Right lobe of liver (tissue), 6 donors: ENCODE data around the gene LMBRD1. TPM values are rescaled to one million over a fixed set of nuclear protein-coding genes. Genes with fewer than 3 reads are reported as not detected.
A peak's percentile ranks its signal among the peaks of the same experiment; 100 is the strongest.

Experiments
- ATAC-seq, 4 donors: fragments of 200-7000 bp; cut with Tn5 transposase; one replicate each; pipeline ENCODE4 v1.9.1; 2020; ENCODE audit warnings: mild to moderate bottlenecking in 4 of 4, moderate library complexity in 4 of 4
- DNase-seq, 3 donors: peaks; one replicate each; pipeline ENCODE4 v3.0.0-alpha.2; 2020
- H3K27ac ChIP-seq, 3 donors: fragments of 200-600 bp; one replicate each; pipeline ENCODE4 v1.8.0; 2022
- H3K27me3 ChIP-seq, 2 donors: fragments of 200-600 bp; one replicate each; pipeline ENCODE4 v1.8.0; 2022
- H3K36me3 ChIP-seq, 4 donors: fragments of 200-600 bp; sonication (generic) in 1 of 4; one replicate each; pipeline versions ENCODE4 v1.5.1 to v1.8.0; 2017 to 2022; ENCODE audit warnings: control low read depth in 1 of 4
- H3K4me1 ChIP-seq, 4 donors: fragments of 200-600 bp; sonication (generic) in 1 of 4; one replicate each; pipeline versions ENCODE4 v1.5.1 to v1.8.0; 2017 to 2022; ENCODE audit warnings: control low read depth in 1 of 4
- H3K4me3 ChIP-seq, 3 donors: fragments of 200-600 bp; one replicate each; pipeline ENCODE4 v1.8.0; 2022
- H3K9me3 ChIP-seq, 4 donors: fragments of 200-600 bp; sonication (generic) in 1 of 4; one replicate each; pipeline versions ENCODE4 v1.5.1 to v1.8.0; 2017 to 2022; ENCODE audit warnings: control low read depth in 1 of 4
- POLR2A ChIP-seq: fragments of 450-650 bp; IDR thresholded peaks from one replicate; pipeline ENCODE4 v1.6.1; 2017; ENCODE audit warnings: antibody characterized with exemption, mild to moderate bottlenecking
- WGBS: methylation state at CpG from one replicate; pipeline ENCODE4 v1.1.6; 2018; ENCODE audit warnings: low coverage, low lambda C conversion rate; ENCODE audit not compliant: insufficient coverage; ENCODE audit errors: missing lambda C conversion rate; 5-methylcytosine and 5-hydroxymethylcytosine counted together
- intact Hi-C, 2 donors: fragments of 100-400 bp; cut with DNase I; formaldehyde crosslinking; loops; one replicate each; pipeline versions ENCODE4 v1.11.2 to v1.14.1; 2022
- total RNA-seq, 6 experiments: library from RNA; depleted of rRNA in 2 of 6; stranded (reverse); fragments of >200 nt in 2 of 6; fragmentation: NEBNext Ultra II Directional in 3 of 6; extraction: Animal tissue kit (Norgen Biotek cat#: 25700) in 3 of 6; gene quantifications; one replicate each; pipeline versions ENCODE4 v1.1.0 to v1.2.4, GENCODE V29; 2016 to 2023
- TF ChIP-seq, protein P1 (sequence below), 4 donors: fragments of 200-600 bp in 3 of 4; fragments of 450-650 bp in 1 of 4; IDR thresholded peaks; one replicate each; pipeline versions ENCODE4 v1.5.1 to v1.8.0; 2016 to 2022; ENCODE audit warnings: antibody characterized with exemption in 4 of 4, mild to moderate bottlenecking in 2 of 4
- donor health status: DM: no; HTN: yes; CAD: no.
- donor health status: DM: no; HTN: no; CAD: no.
- donor health status: DM: no; HTN: no; CAD: no.
- donor health status: DM: no; HTN: yes; CAD: no.
- donor health status: DM: no; HTN: yes; CAD: no.

The LMBRD1 gene
- total RNA-seq, 6 experiments from 2014 or later = 37.9 to 57.7 (median 50.2) TPM

DNA sequence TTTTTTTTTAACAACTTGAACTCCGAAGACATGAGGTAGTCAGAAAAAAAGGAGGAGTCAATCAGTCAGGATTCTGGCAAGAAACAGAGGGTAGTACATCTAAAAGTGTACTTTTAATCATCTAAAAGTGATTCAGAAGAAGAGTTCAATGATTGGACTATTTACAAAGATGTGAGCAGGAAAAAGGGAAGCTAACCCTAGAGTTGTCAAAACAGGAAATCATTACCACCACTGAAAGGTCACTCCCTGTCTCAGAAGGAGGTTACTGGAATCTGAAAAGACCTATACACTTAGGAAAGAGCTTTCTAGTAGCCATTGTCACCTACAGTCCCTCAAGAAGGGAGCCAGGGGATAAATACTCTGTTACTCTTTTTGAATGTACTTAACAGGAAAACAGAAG lies 16.7 kb upstream of the LMBRD1 start:
- WGBS = 25% methylated on average over 1 of the region's 1 CpG
- ATAC-seq = peak; percentile 11 to 71 (median 63)
- H3K27ac ChIP-seq = no peak overlapping the region
- no peaks in the 10 kb centered on the region for H3K9me3 ChIP-seq
- no peak for TF ChIP-seq POLR2A
- TF ChIP-seq, protein P1, sequence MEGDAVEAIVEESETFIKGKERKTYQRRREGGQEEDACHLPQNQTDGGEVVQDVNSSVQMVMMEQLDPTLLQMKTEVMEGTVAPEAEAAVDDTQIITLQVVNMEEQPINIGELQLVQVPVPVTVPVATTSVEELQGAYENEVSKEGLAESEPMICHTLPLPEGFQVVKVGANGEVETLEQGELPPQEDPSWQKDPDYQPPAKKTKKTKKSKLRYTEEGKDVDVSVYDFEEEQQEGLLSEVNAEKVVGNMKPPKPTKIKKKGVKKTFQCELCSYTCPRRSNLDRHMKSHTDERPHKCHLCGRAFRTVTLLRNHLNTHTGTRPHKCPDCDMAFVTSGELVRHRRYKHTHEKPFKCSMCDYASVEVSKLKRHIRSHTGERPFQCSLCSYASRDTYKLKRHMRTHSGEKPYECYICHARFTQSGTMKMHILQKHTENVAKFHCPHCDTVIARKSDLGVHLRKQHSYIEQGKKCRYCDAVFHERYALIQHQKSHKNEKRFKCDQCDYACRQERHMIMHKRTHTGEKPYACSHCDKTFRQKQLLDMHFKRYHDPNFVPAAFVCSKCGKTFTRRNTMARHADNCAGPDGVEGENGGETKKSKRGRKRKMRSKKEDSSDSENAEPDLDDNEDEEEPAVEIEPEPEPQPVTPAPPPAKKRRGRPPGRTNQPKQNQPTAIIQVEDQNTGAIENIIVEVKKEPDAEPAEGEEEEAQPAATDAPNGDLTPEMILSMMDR (IDR thresholded peaks at IDR 0.05) = no peak
- intact Hi-C loops = no loop called here
- no peak overlapping the region for H3K4me3 ChIP-seq
- H3K27me3 ChIP-seq = no peaks in the 10 kb centered on the region
- no peak for DNase-seq
- peaks cover 0 to 7% (median 0%) of the 10 kb centered on the region in 4 donors for H3K4me1 ChIP-seq
- no peaks in the 10 kb centered on the region for H3K36me3 ChIP-seq

DNA sequence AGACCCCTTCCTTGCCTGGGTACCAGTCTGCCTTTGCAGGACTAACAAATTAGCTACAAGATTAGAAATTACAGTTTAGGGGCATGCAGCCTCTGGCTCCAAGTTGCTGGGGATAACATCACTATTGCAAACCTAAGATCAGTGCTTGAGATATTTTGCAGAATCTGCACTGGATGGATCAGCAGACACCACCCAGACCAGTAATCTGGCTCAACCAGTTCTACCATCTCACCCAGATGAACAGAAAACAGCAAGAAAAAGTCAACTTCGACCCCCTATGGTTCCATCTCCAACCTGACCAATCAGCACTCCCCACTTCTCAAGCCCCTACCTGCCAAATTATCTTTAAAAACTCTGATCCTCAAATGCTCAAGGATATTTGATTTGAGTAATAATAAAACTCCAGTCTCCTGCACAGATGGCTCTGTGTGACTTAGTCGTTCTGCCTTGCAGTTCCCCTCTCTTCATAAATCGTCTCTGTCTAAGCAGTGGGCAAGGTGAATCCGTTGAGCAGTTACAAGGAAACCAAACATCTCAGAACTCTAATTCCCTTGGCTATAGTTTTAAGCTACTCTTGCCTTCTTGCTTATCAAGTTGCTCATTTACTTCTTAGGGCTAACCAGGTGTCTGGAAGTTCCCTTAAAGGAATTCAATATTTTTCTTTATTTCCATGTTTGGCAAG lies 16.1 kb upstream of the LMBRD1 start:
- WGBS = 61% methylated on average over 4 of the region's 4 CpGs
- Histone ChIP-seq H3K27me3 (no peaks in the 10 kb centered on the region), H3K4me3 (no peak overlapping the region), H3K27ac (no peak overlapping the region), H3K9me3 (no peaks in the 10 kb centered on the region), H3K4me1 (peaks cover 0 to under 1% (median 0%) of the 10 kb centered on the region in 4 donors), H3K36me3 (no peaks in the 10 kb centered on the region)
- ATAC-seq = no peak
- TF ChIP-seq, protein P1 (IDR thresholded peaks at IDR 0.05) = no peak
- no peak for TF ChIP-seq POLR2A
- DNase-seq = no peak
- intact Hi-C loops = no loop called here

DNA sequence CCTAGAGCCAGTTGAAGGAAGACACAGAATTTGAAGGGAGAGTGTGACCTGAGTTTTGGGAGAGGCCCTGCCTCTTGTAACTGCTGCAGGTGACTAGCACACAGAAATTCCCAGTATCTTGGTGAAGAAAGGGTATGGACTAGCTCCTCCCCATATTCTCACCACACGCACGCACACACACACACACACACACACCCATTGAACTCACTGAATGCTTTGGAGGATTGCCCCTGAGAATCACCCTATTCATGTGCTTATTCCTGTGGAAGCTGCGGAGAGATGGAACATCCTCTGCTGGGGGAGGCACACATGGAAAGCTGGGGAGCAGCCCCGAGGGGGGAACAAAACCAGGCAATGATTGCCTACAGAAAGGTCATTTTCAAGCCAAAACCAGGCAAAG lies 6.2 kb upstream of the LMBRD1 start:
- 63% methylated on average over 4 of the region's 4 CpGs for WGBS
- TF ChIP-seq, protein P1 (IDR thresholded peaks at IDR 0.05) = no peak
- TF ChIP-seq POLR2A = no peak
- Histone ChIP-seq H3K4me3 (no peak overlapping the region), H3K4me1 (no peaks in the 10 kb centered on the region), H3K36me3 (no peaks in the 10 kb centered on the region), H3K9me3 (no peaks in the 10 kb centered on the region), H3K27ac (no peak overlapping the region), H3K27me3 (no peaks in the 10 kb centered on the region)
- DNase-seq = no peak
- intact Hi-C loops = no loop called here
- no peak for ATAC-seq

DNA sequence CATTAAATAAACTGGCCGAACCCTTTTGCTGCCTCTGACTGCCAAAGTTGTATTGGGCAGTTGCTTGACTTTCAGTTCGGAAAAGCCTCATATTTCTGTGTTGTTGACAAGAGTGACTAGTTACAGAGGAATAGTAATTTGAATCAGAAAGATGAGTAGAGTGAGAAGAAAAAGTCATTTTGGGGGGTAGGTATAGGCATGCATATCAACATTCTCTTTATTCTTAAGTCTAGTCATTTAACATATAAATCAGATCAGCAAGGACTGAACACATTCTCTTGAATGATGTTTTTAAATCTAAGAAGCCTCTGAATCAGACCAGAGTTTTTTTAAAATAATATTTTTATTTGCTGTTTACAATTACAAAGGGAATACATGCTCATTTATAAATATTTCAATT lies 4.9 kb upstream of the LMBRD1 start:
- Histone ChIP-seq H3K27me3 (no peaks in the 10 kb centered on the region), H3K9me3 (no peaks in the 10 kb centered on the region), H3K27ac (no peak overlapping the region), H3K4me1 (no peaks in the 10 kb centered on the region), H3K36me3 (no peaks in the 10 kb centered on the region), H3K4me3 (no peak overlapping the region)
- no peak for TF ChIP-seq POLR2A
- TF ChIP-seq, protein P1 (IDR thresholded peaks at IDR 0.05) = no peak
- 93% methylated on average over 2 of the region's 2 CpGs for WGBS
- DNase-seq = no peak
- ATAC-seq = no peak
- intact Hi-C loops = no loop called here
